HG03354 (cell line): Measurements from ENCODE around the gene HADHA.

ENCODE experiments used
- ATAC-seq: cut with Tn5 transposase; IDR thresholded peaks from one replicate; pipeline ENCODE4 v1.9.1; 2021; ENCODE audit warnings: mild to moderate bottlenecking; ENCODE audit not compliant: unreplicated experiment, poor library complexity, severe bottlenecking

The HADHA gene

GRCh38 chr2:26161926-26162325, 82.5 kb downstream of the HADHA start:
- ATAC-seq = no peak

DNA sequence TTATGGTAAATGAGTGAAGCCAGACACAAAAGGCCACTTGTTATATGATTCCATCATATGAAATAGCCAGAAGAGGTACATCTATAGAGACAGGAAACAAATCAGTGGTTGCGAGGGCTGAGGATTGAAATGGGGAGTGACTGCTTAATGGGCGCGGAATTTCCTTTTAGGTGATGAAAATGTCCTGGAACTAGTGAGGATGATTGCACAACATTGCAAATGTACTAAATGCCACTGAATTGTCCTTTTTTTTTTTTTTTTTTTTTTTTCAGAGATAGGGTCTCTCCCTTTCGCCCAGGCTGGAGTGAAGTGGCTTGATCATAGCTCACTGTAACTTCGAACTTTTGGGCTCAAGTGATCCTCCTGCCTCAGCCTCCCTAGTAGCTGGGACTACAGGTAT, 86.9 kb downstream of the HADHA start:
- ATAC-seq = no peak

DNA sequence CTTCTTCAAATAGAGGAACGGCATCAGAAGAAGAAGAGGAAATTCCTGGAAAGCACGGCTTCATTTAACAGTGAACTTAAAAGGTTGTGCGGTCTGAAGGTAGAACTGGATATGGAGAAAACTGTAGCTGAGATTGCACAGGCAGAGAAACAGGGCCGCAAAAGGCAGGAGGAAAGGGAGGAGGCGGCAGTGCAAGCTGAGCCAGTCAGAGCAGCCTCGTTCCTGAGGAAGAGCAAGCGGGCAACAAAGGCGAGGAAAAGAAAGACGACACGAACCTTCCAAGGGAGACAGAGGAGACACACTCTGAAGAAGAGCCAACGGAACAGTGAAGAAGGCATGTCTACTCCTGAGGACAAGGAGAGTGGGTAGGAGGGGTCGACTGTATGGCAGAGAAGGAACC, 94.2 kb downstream of the HADHA start:
- ATAC-seq = no peak

DNA sequence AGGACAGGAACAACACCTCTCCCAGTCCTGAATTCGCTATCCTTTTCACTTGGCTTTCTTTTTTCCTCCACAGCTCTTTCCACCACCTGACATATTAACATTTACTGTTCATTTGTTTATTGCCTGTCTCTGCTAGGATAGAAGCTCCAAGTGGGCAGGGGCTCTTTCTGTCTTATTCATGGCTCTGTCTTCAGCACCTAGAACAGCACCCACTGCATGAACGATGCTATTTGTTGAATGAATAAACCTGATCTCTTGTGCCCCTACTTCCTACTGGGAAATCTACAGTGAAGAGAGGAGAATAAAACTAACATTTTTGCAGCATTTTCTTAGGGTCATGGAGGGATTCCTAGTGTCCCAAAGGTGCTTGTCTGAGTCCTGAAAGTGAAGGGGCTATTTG, 95.9 kb downstream of the HADHA start:
- no peak for ATAC-seq

DNA sequence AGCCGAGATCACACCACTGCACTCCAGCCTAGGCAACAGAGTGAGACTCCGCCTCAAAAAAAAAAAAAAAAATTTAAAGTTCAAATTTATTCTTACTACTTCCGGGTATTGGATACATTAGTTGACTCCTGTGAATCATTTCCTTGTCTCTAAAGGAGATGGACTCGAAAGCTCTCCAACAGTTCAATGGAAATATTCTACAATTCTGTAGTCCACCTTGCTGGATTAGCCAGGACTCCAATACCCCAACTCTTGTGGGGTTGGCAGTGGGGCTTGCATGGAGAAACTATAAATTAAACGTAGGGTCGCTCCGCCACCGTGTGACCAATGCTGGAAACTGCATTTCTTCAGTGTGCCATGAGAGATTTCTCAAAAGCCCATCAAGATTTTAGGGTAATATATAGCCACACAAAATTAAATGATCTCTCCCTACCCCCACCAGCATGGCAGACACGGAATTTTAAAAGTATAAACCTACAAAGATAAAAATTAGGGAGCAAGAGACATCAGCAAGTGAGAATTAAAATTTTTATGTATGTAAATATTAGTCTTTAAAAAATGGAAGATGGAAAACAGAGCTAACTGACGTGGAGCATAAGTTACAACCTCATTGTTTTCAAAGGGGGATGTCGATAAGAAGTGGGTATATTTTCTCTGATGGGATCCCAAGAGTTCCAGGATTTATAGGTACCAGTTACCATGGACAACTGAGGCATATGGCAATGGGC, 99.3 kb downstream of the HADHA start:
- no peak for ATAC-seq

- ATAC-seq = no peak
Observed at GRCh38 chr2:26144031-26144430, 100.4 kb downstream of the HADHA start.

DNA sequence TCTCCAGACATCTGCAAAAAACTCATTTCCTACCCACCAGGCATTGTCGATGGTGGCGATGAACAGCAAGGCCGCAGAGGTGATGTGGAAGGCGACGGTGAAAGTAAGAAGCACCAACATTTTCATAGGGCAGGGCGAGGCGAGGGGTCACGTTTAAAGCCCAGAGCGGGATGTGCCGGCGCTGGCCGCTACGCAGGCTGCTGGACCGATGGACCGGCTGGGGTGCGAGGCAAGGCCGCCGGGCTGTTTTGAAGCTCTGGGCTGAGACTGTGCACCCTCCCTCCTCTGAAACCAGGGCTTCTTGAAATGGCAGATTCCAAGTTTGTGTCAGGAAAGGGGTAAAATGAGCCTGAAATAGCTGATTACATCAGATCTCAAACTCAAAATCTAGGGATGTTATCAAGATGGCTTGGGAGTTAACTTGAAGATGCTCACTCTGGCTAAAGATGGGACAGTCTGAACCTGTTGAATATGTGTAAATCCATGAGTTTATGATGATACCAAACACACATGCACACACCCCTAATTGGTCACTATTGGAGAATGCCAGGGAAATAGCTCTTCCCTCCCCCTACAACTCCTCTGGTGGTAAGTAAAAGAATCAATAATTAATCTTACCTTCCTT, 103.2 kb downstream of the HADHA start:
- no peak for ATAC-seq
